ENCODE measurements around the gene ARMH4.

ARMH4 gene

DNA sequence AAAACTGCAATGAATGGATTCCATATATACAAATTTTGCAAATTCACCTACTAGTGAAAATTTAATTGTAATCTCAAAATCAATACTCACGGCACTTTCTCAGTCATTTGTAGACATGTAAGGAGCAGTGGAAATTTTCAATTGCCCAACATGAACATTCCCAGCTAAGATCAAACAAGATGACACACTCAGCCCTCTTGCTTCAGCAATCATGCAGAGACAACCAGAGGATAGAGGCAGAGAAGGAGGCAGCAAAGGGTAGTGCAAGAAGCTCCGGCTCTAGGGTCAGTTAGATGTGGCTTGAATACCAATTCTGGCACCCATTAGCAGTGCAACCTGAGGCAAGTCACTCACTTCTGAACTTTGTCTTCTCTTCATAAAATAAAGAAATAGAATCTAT is 194.6 kb downstream of the ARMH4 start:
- DNase-seq, result no peak

Data from activated CD4-positive, alpha-beta T cell treated with anti-CD3 and anti-CD28 coated beads, Interleukin-2, amount 50 U/mL, for 16 hours (primary cell).